HFFc6 (cell line): ENCODE results near the gene GNAO1. TPM values are rescaled to one million over a fixed set of nuclear protein-coding genes. Genes with fewer than 3 reads are reported as not detected.
"Not testable (repeated sequence)": the region's sequence is repeated elsewhere in the genome, so short reads cannot be mapped to it uniquely, and the experiment has no call there.

Source experiments
- DNase-seq: peaks from one replicate; pipeline ENCODE4 v3.0.0-alpha.2; 2018
- H3K27ac Mint-ChIP-seq: 2 replicates; pipeline ENCODE4 v1.8.0; 2020; ENCODE audit warnings: mild to moderate bottlenecking, mixed read lengths
- H3K27me3 Mint-ChIP-seq: 2 replicates; pipeline ENCODE4 v1.8.0; 2021; ENCODE audit warnings: mild to moderate bottlenecking, moderate library complexity, mixed read lengths; ENCODE audit not compliant: insufficient read depth
- H3K36me3 Mint-ChIP-seq: 2 replicates; pipeline ENCODE4 v1.8.0; 2021; ENCODE audit warnings: low read depth, mixed read lengths
- H3K4me1 Mint-ChIP-seq: 2 replicates; pipeline ENCODE4 v1.8.0; 2020; ENCODE audit warnings: low read depth, mixed read lengths
- H3K4me3 Mint-ChIP-seq: 2 replicates; pipeline ENCODE4 v1.8.0; 2020; ENCODE audit warnings: mild to moderate bottlenecking, moderate library complexity, mixed read lengths
- H3K9me3 Mint-ChIP-seq: 2 replicates; pipeline ENCODE4 v1.8.0; 2020; ENCODE audit warnings: mild to moderate bottlenecking, mixed read lengths
- CTCF ChIP-seq: fragments of 200-600 bp; sonication (generic); IDR thresholded peaks from 2 replicates; pipeline ENCODE4 v1.5.0; 2021; ENCODE audit warnings: antibody characterized with exemption, mild to moderate bottlenecking
- total RNA-seq, 6 experiments: library from RNA; stranded (reverse); fragmentation: NEBNext Ultra II Directional; extraction: Animal tissue kit (Norgen Biotek cat#: 25700); gene quantifications; 2 replicates in 1 of 6; 3 replicates in 5 of 6; pipeline ENCODE4 v1.2.3, GENCODE V29; 2021

GNAO1 gene
- total RNA-seq, 6 experiments from 2014 or later, result 0.07 to 0.48 (median 0.37) TPM; not detected in 1

- Mint-ChIP-seq H3K27me3 (peaks cover 3% of the 10 kb centered on the region; the same call in 1 of the 2 replicates), H3K9me3 (peaks cover 22% of the 10 kb centered on the region), H3K27ac (0 out of 2 replicates have a peak overlapping the region, but pooled peaks have one; percentile 0), H3K36me3 (peaks cover 87% of the 10 kb centered on the region), H3K4me3 (no peak overlapping the region), H3K4me1 (peaks cover 26% of the 10 kb centered on the region)
- TF ChIP-seq CTCF, result no peak
- peak; percentile 4 for DNase-seq
Observed at GRCh38 chr16:56382901-56383355, 191.6 kb downstream of the GNAO1 start.

- peaks cover 36% of the 10 kb centered on the region for H3K4me1 Mint-ChIP-seq
- H3K4me3 Mint-ChIP-seq, result no peak overlapping the region
- no peak for TF ChIP-seq CTCF
- H3K9me3 Mint-ChIP-seq, result peaks cover 18% of the 10 kb centered on the region
- peaks cover 82% of the 10 kb centered on the region for H3K36me3 Mint-ChIP-seq
- DNase-seq, result no peak
- peaks cover 3% of the 10 kb centered on the region; the same call in 1 of the 2 replicates for H3K27me3 Mint-ChIP-seq
- H3K27ac Mint-ChIP-seq, result no peak overlapping the region
Observed at GRCh38 chr16:56384074-56384721, 192.9 kb downstream of the GNAO1 start.

- no peak for DNase-seq
- no peak for TF ChIP-seq CTCF
- Mint-ChIP-seq H3K4me1 (peaks cover 56% of the 10 kb centered on the region), H3K27ac (peak overlapping the region; percentile 46; the same call in 1 of the 2 replicates), H3K36me3 (peaks cover 70% of the 10 kb centered on the region), H3K4me3 (no peak overlapping the region), H3K9me3 (peaks cover 3% of the 10 kb centered on the region; the same call in 1 of the 2 replicates), H3K27me3 (peaks cover 5% of the 10 kb centered on the region; the same call in 1 of the 2 replicates)
Observed at GRCh38 chr16:56387396-56387795, 196.1 kb downstream of the GNAO1 start.

- peak; percentile 45 for DNase-seq
- peaks cover 5% of the 10 kb centered on the region; the same call in 1 of the 2 replicates for H3K27me3 Mint-ChIP-seq
- H3K27ac Mint-ChIP-seq, result no peak overlapping the region
- H3K36me3 Mint-ChIP-seq, result peaks cover 70% of the 10 kb centered on the region
- no peak for TF ChIP-seq CTCF
- peaks cover 50% of the 10 kb centered on the region for H3K4me1 Mint-ChIP-seq
- peaks cover 3% of the 10 kb centered on the region; the same call in 1 of the 2 replicates for H3K9me3 Mint-ChIP-seq
- no peak overlapping the region for H3K4me3 Mint-ChIP-seq
Observed at GRCh38 chr16:56388209-56388608, 196.9 kb downstream of the GNAO1 start.

GRCh38 chr16:56389554-56389953 is 198.3 kb downstream of the GNAO1 start:
- H3K36me3 Mint-ChIP-seq, result peaks cover 67% of the 10 kb centered on the region
- peaks cover 5% of the 10 kb centered on the region; the same call in 1 of the 2 replicates for H3K27me3 Mint-ChIP-seq
- peak; percentile 96 for DNase-seq
- TF ChIP-seq CTCF, result no peak
- H3K4me3 Mint-ChIP-seq, result peak overlapping the region; percentile 35
- no peaks in the 10 kb centered on the region for H3K9me3 Mint-ChIP-seq
- H3K4me1 Mint-ChIP-seq, result peaks cover 38% of the 10 kb centered on the region
- peak overlapping the region; percentile 92 for H3K27ac Mint-ChIP-seq

- not testable (repeated sequence) for H3K27ac Mint-ChIP-seq, H3K27me3 Mint-ChIP-seq, H3K4me1 Mint-ChIP-seq, DNase-seq, H3K9me3 Mint-ChIP-seq, H3K4me3 Mint-ChIP-seq
- H3K36me3 Mint-ChIP-seq, result peaks cover 68% of the 10 kb centered on the region
Observed at GRCh38 chr16:56396724-56397123, 205.4 kb downstream of the GNAO1 start.
